Measurements from ENCODE around the gene NSL1. TPM values are rescaled to one million over a fixed set of nuclear protein-coding genes. Genes with fewer than 3 reads are reported as not detected.

NSL1 gene
- total RNA-seq, 1 experiment from 2014 or later = 45.6 TPM

- ChIA-PET CTCF (interaction anchor here (0.6 to 1.9 kb wide), 12 partner anchors 10 to 1613 kb away, joined by 3 to 11 read pairs (median 3); partner anchors contain the start of gene NSL1), POLR2A (no interaction called here)
- Mint-ChIP-seq H3K4me3 (ENCODE audit: unreplicated experiment) (peak within 1 kb of the TSS; percentile 73), H3K9me3 (ENCODE audit: unreplicated experiment) (no peaks in the 10 kb centered on the region), H3K4me1 (ENCODE audit: low read depth, unreplicated experiment) (peaks cover 22% of the 10 kb centered on the region), H3K36me3 (ENCODE audit: insufficient read depth, unreplicated experiment) (no peaks in the 10 kb centered on the region), H3K27ac (ENCODE audit: unreplicated experiment) (no peak within 1 kb of the TSS), H3K27me3 (ENCODE audit: insufficient read depth, unreplicated experiment) (peaks cover 37% of the 10 kb centered on the region)
- Histone ChIP-seq H3K36me3 (ENCODE audit: control insufficient read depth, insufficient read depth, low read length) (no peaks in the 10 kb centered on the region), H3K4me3 (ENCODE audit: low read depth, low read length) (peak within 1 kb of the TSS; percentile 58), H3K9me3 (no peaks in the 10 kb centered on the region), H3K27me3 (replicated peaks; ENCODE audit: control insufficient read depth, insufficient read depth, low read length) (peaks cover 8% of the 10 kb centered on the region), H3K4me1 (peaks cover 37% of the 10 kb centered on the region)
- DNase-seq = peak in 1 of 2 experiments; percentile 52
- intact Hi-C loops (cut with micrococcal nuclease; ENCODE audit: unreplicated experiment) = loop anchor here (1.0 to 2.0 kb wide), 3 partner anchors 34 to 91 kb away; partner anchors contain the start of gene ATF3
- TF ChIP-seq CTCF (IDR thresholded peaks at IDR 0.05; ENCODE audit: insufficient read depth in 1 of 2, low read depth in 1 of 2, low read length in 1 of 2, severe bottlenecking in 1 of 2, unreplicated experiment in 1 of 2) = no peak
- BruUV-seq (replicated peaks) = no TSS peak
Observed at GRCh38 chr1:212699625-212700222, 91.9 kb downstream of the NSL1 start, which contains the start of gene BATF3. TSS of gene BATF3 (minus strand) at chr1:212699840. CDS start at chr1:212699762, 78 bp downstream.

- intact Hi-C loops (cut with micrococcal nuclease; ENCODE audit: unreplicated experiment) = loop anchor here (1.0 kb wide), 2 partner anchors 34 to 83 kb away; no protein-coding TSS in a partner anchor
- DNase-seq = peak; percentile 46 to 76
- H3K4me1 ChIP-seq = peaks cover 37% of the 10 kb centered on the region
- peaks cover 8% of the 10 kb centered on the region for H3K27me3 ChIP-seq (replicated peaks; ENCODE audit: control insufficient read depth, insufficient read depth, low read length)
- Mint-ChIP-seq H3K4me1 (ENCODE audit: low read depth, unreplicated experiment) (peaks cover 22% of the 10 kb centered on the region), H3K27ac (ENCODE audit: unreplicated experiment) (no peak overlapping the region), H3K9me3 (ENCODE audit: unreplicated experiment) (no peaks in the 10 kb centered on the region), H3K27me3 (ENCODE audit: insufficient read depth, unreplicated experiment) (peaks cover 35% of the 10 kb centered on the region), H3K36me3 (ENCODE audit: insufficient read depth, unreplicated experiment) (no peaks in the 10 kb centered on the region), H3K4me3 (ENCODE audit: unreplicated experiment) (peak overlapping the region; percentile 73)
- H3K9me3 ChIP-seq = no peaks in the 10 kb centered on the region
- no peaks in the 10 kb centered on the region for H3K36me3 ChIP-seq (ENCODE audit: control insufficient read depth, insufficient read depth, low read length)
- POLR2A ChIA-PET = no interaction called here
- peak overlapping the region; percentile 58 for H3K4me3 ChIP-seq (ENCODE audit: low read depth, low read length)
- BruUV-seq (replicated peaks) = no TSS peak
- CTCF ChIA-PET = interaction anchor here (0.6 to 1.9 kb wide), 12 partner anchors 9 to 1613 kb away, joined by 3 to 11 read pairs (median 3); partner anchors contain the start of gene NSL1
- peak in 1 of 2 experiments; percentile 73 for TF ChIP-seq CTCF (IDR thresholded peaks at IDR 0.05; ENCODE audit: insufficient read depth in 1 of 2, low read depth in 1 of 2, low read length in 1 of 2, severe bottlenecking in 1 of 2, unreplicated experiment in 1 of 2)
Observed at GRCh38 chr1:212699104-212699624, 92.4 kb downstream of the NSL1 start.

- Histone ChIP-seq H3K36me3 (ENCODE audit: control insufficient read depth, insufficient read depth, low read length) (no peaks in the 10 kb centered on the region), H3K4me3 (ENCODE audit: low read depth, low read length) (peak overlapping the region; percentile 58), H3K27me3 (replicated peaks; ENCODE audit: control insufficient read depth, insufficient read depth, low read length) (peaks cover 5% of the 10 kb centered on the region), H3K9me3 (no peaks in the 10 kb centered on the region), H3K4me1 (peaks cover 37% of the 10 kb centered on the region)
- H3K4me1 Mint-ChIP-seq (ENCODE audit: low read depth, unreplicated experiment) = peaks cover 22% of the 10 kb centered on the region
- TF ChIP-seq CTCF (IDR thresholded peaks at IDR 0.05; ENCODE audit: insufficient read depth in 1 of 2, low read depth in 1 of 2, low read length in 1 of 2, severe bottlenecking in 1 of 2, unreplicated experiment in 1 of 2) = no peak
- no peak overlapping the region for H3K27ac Mint-ChIP-seq (ENCODE audit: unreplicated experiment)
- intact Hi-C loops (cut with micrococcal nuclease; ENCODE audit: unreplicated experiment) = loop anchor here (1.0 kb wide), 2 partner anchors 33 to 84 kb away; no protein-coding TSS in a partner anchor
- POLR2A ChIA-PET = no interaction called here
- H3K36me3 Mint-ChIP-seq (ENCODE audit: insufficient read depth, unreplicated experiment) = no peaks in the 10 kb centered on the region
- peaks cover 30% of the 10 kb centered on the region for H3K27me3 Mint-ChIP-seq (ENCODE audit: insufficient read depth, unreplicated experiment)
- no peak for DNase-seq
- no TSS peak for BruUV-seq (replicated peaks)
- peak overlapping the region; percentile 73 for H3K4me3 Mint-ChIP-seq (ENCODE audit: unreplicated experiment)
- CTCF ChIA-PET = interaction anchor here (1.0 to 1.9 kb wide), 5 partner anchors 8 to 243 kb away, joined by 3 to 10 read pairs (median 3); no protein-coding TSS in a partner anchor
- no peaks in the 10 kb centered on the region for H3K9me3 Mint-ChIP-seq (ENCODE audit: unreplicated experiment)
Observed at GRCh38 chr1:212698467-212699103, 93.0 kb downstream of the NSL1 start.
